Aorta (tissue), 5 donors: ENCODE data around the gene ZNF665. TPM values are rescaled to one million over a fixed set of nuclear protein-coding genes. Genes with fewer than 3 reads are reported as not detected.
"Not testable (repeated sequence)": the region's sequence is repeated elsewhere in the genome, so short reads cannot be mapped to it uniquely, and the experiment has no call there.

Source experiments
- ATAC-seq: fragments of 200-7000 bp; cut with Tn5 transposase; one replicate; pipeline ENCODE4 v1.9.1; 2022; ENCODE audit warnings: moderate library complexity; ENCODE audit not compliant: low FRiP score
- DNase-seq, 2 donors: peaks; one replicate each; pipeline ENCODE4 v3.0.0-alpha.2; 2020
- H3K27ac ChIP-seq, 2 donors: one replicate each; pipeline ENCODE4 v1.5.1; 2013; ENCODE audit warnings: low read length in 2 of 2, mild to moderate bottlenecking in 2 of 2, moderate library complexity in 2 of 2, control low read depth in 1 of 2, inconsistent platforms in 1 of 2, low read depth in 1 of 2
- H3K27me3 ChIP-seq, 2 donors: one replicate each; pipeline ENCODE4 v1.6.1; 2013; ENCODE audit warnings: control low read depth in 1 of 2, low read length in 1 of 2, mild to moderate bottlenecking in 1 of 2, moderate library complexity in 1 of 2; ENCODE audit not compliant: insufficient read depth in 2 of 2, control insufficient read depth in 1 of 2
- H3K36me3 ChIP-seq, 2 donors: one replicate each; pipeline ENCODE4 v1.6.1; 2013; ENCODE audit warnings: control low read depth in 1 of 2, low read length in 1 of 2, mild to moderate bottlenecking in 1 of 2; ENCODE audit not compliant: insufficient read depth in 2 of 2, control insufficient read depth in 1 of 2
- H3K4me1 ChIP-seq, 2 donors: one replicate each; pipeline ENCODE4 v1.6.1; 2013; ENCODE audit warnings: low read length in 2 of 2, control low read depth in 1 of 2, mild to moderate bottlenecking in 1 of 2, moderate library complexity in 1 of 2; ENCODE audit not compliant: insufficient read depth in 2 of 2, control insufficient read depth in 1 of 2
- H3K4me3 ChIP-seq, 2 donors: one replicate each; pipeline ENCODE4 v1.5.1; 2013; ENCODE audit warnings: low read length in 2 of 2, control low read depth in 1 of 2, mild to moderate bottlenecking in 1 of 2
- H3K9me3 ChIP-seq: one replicate; pipeline ENCODE4 v1.6.1; 2013; ENCODE audit warnings: mild to moderate bottlenecking, low read length; ENCODE audit not compliant: control insufficient read depth
- WGBS, 2 donors: extraction: QIAGEN DNeasy Blood & Tissue Kit; methylation state at CpG; one replicate each; pipeline ENCODE4 v1.1.7; 2013; 5-methylcytosine and 5-hydroxymethylcytosine counted together
- intact Hi-C, 2 donors: fragments of 100-400 bp; cut with DNase I; formaldehyde crosslinking; loops; one replicate each; pipeline versions ENCODE4 v1.14.2 to v1.15.0; 2022
- polyA plus RNA-seq, 2 donors: library from polyadenylated mRNA; stranded (reverse); fragments of 200-250 nt; gene quantifications; one replicate each; pipeline ENCODE4 v1.2.3, GENCODE V29; 2013
- total RNA-seq, 2 donors: library from RNA; stranded (reverse); fragmentation: NEBNext Ultra II Directional; extraction: Animal tissue kit (Norgen Biotek cat#: 25700); gene quantifications; one replicate each; pipeline ENCODE4 v1.2.1, GENCODE V29; 2021
- donor health status: healthy with polysubstance abuse.
- donor health status: Bipolar disorder and iron deficiency.
- donor health status: DM: no; HTN: no; CAD: no.
- donor health status: DM: no; HTN: no; CAD: no.
- donor health status: DM: yes; HTN: yes; CAD: no.

Gene ZNF665
- total and polyA plus RNA-seq, 4 donors: 0.38 to 9.2 (median 4.9) TPM

DNA sequence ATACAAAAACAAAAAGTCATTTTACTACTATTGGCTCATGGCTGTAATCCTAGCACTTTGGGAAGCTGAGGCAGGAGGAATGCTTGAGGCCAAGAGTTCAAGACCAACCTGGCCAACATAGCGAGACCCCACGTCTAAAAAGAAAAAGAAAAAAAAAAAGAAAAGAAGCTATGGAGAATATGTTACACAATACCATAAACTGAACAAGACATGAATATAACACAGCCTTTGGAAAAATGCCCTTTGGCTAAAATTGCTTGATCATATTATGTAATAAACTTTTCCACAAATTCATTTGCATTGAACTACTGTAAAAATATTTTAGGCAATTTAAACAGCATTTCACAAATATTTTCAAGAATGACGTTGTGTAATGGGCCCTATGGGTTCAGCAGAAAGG is 56.7 kb downstream of the ZNF665 start:
- no peak overlapping the region for H3K27ac ChIP-seq
- no peaks in the 10 kb centered on the region for H3K4me1 ChIP-seq
- peaks cover 3% of the 10 kb centered on the region in 2 donors for H3K36me3 ChIP-seq
- 86 to 96% methylated on average over 3 of the region's 3 CpGs for WGBS, 2 donors
- DNase-seq (no peak), ATAC-seq (no peak)
- H3K9me3 ChIP-seq: peaks cover 13% of the 10 kb centered on the region
- intact Hi-C loops: no loop called here
- H3K27me3 ChIP-seq: no peaks in the 10 kb centered on the region
- H3K4me3 ChIP-seq: no peak overlapping the region

DNA sequence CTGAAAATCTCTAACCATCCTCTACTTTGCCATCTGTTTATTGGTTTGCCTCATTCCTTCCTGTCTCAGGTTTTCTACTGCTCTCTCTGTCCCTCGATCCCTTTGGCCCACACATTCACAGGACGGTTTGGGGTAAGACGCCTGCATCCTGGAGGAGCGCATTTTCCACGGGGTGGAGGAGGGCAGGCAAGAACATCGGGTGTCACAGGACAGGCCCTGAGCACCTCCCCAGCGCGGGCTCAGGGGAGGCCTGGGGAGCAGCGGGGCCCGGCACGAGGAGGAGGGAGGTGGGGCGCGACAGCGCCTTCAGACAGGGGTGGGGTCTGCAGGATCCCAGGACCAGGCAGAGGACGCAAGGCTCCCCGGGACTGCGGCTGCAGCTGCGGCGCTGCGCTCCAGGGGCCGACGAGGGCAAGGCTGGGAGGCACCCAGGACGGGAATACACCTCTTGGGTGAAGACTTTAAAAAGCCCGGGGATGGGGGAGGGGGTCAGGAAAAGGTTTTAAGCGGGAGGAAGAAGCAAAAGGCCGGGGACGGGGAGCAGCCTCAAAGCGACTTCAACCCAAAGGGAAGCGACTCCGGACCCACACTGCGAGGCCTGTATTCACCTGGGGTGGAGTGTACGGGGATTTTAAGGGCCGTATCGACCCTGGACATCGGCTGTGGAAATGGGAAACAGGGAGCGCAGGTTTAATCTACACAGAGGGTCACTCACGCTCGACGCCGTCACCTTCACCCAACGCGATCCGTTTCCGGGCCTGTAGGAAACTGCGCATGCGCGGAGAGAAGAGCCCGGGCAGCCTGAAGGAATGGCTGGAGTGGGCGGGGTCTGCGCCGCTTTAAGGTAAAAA is 60.8 kb downstream of the ZNF665 start, which contains the start of gene ZNF415:
Gene ZNF415 (minus strand): TSS at position 770 of the 851 bp plus-strand sequence. CDS start 10,234 bp downstream, outside the sequence.
- WGBS, 2 donors: 1% methylated on average over 51 of the region's 51 CpGs
- intact Hi-C loops: loop anchor here in 1 of 2 donors (2.0 kb wide), 1 partner anchor 30 kb away; the partner anchor contains the start of gene ZNF160

GRCh38 chr19:53131727-53132126 is 61.4 kb downstream of the ZNF665 start:
- WGBS, 2 donors: 27 to 37% methylated on average over 6 of the region's 6 CpGs
- ATAC-seq: no peak
- H3K27me3 ChIP-seq: no peaks in the 10 kb centered on the region
- DNase-seq: no peak
- H3K4me3 ChIP-seq: peak overlapping the region in 1 of 2 donors; percentile 54
- intact Hi-C loops: loop anchor here in 1 of 2 donors (2.0 kb wide), 1 partner anchor 29 kb away; the partner anchor contains the start of gene ZNF160
- H3K4me1 ChIP-seq: no peaks in the 10 kb centered on the region
- H3K27ac ChIP-seq: no peak overlapping the region
- H3K9me3 ChIP-seq: no peaks in the 10 kb centered on the region
- no peaks in the 10 kb centered on the region for H3K36me3 ChIP-seq

More for the DNA sequence above, 60.8 kb downstream of the ZNF665 start, which contains the start of gene ZNF415:
- no peak within 1 kb of the TSS for H3K27ac ChIP-seq
- no peaks in the 10 kb centered on the region for H3K9me3 ChIP-seq
- peak within 1 kb of the TSS; percentile 19 to 54 for H3K4me3 ChIP-seq
- H3K27me3 ChIP-seq: no peaks in the 10 kb centered on the region
- H3K36me3 ChIP-seq: no peaks in the 10 kb centered on the region
- DNase-seq (peak; percentile 86 to 95), ATAC-seq (peak; percentile 90)
- H3K4me1 ChIP-seq: no peaks in the 10 kb centered on the region

DNA sequence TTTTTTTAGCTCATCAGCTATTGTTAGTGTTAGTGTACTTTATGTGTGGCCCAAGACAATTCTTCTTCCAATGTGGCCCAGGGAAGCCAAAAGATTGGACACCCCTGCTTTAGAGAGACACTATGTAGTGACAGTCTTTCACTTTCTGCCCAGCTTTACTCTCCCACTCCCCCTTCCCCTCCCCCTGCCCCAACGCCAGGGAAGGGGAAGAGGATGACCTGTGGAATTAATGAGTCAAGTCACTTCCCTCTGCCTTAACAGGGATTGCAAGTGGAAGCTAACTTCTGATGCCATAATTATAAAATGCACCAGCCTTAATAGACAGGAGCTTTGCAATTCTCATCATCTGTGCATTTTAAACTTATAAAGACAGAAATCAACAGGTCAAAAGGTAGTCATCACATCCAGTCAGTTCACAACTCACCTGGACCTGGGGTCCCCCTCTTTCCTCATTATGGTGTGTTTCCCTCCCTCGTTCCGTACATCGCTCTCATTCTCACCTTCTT is 62.0 kb downstream of the ZNF665 start:
- WGBS, 2 donors: 84 to 88% methylated on average over 4 of the region's 4 CpGs
- no peak overlapping the region for H3K4me3 ChIP-seq

GRCh38 chr19:53130506-53130905 is 62.7 kb downstream of the ZNF665 start:
- ATAC-seq (no peak), DNase-seq (no peak)
- Histone ChIP-seq H3K9me3 (no peaks in the 10 kb centered on the region), H3K27me3 (no peaks in the 10 kb centered on the region), H3K36me3 (no peaks in the 10 kb centered on the region), H3K4me1 (no peaks in the 10 kb centered on the region), H3K27ac (no peak overlapping the region), H3K4me3 (no peak overlapping the region)
- WGBS, 2 donors: 85 to 92% methylated on average over 7 of the region's 7 CpGs
- intact Hi-C loops: no loop called here

More for the DNA sequence above, 62.0 kb downstream of the ZNF665 start:
- Histone ChIP-seq H3K27me3 (no peaks in the 10 kb centered on the region), H3K27ac (no peak overlapping the region), H3K4me1 (no peaks in the 10 kb centered on the region), H3K36me3 (no peaks in the 10 kb centered on the region), H3K9me3 (no peaks in the 10 kb centered on the region)
- DNase-seq (no peak), ATAC-seq (no peak)
- intact Hi-C loops: no loop called here

GRCh38 chr19:53126733-53127526 is 66.2 kb downstream of the ZNF665 start:
- H3K4me1 ChIP-seq, H3K9me3 ChIP-seq, DNase-seq, ATAC-seq, H3K27me3 ChIP-seq, H3K27ac ChIP-seq, H3K36me3 ChIP-seq, H3K4me3 ChIP-seq, intact Hi-C loops: not testable (repeated sequence)
- 75 to 78% methylated on average over 7 to 8 of the region's 15 CpGs for WGBS, 2 donors

DNA sequence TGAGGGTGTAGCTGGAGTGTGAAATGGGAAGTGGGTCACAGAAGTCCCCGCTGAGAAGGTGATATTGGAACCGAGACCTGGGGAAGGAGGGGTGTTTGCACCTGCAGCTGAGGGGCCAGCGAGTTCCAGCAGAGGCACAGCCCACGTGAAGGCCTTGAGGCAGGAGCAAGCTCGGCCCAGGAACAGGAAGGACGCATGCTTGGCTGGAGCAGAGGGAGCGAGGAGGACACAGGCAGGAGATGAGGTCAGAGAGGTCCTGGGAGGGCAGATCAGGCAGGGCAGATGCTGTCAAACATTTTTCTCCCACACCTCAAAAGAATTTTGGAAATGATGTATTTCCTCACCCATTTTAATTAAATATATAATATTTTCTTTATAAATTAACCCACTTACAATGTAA is 69.8 kb downstream of the ZNF665 start:
- H3K9me3 ChIP-seq: no peaks in the 10 kb centered on the region
- ATAC-seq: no peak
- no peak overlapping the region for H3K27ac ChIP-seq
- 85 to 92% methylated on average over 7 of the region's 7 CpGs for WGBS, 2 donors
- no peaks in the 10 kb centered on the region for H3K4me1 ChIP-seq
- H3K27me3 ChIP-seq: no peaks in the 10 kb centered on the region
- no peaks in the 10 kb centered on the region for H3K36me3 ChIP-seq
- intact Hi-C loops: no loop called here
- no peak for DNase-seq
- H3K4me3 ChIP-seq: no peak overlapping the region
